Dermis blood vessel endothelial cell (primary cell): ENCODE results near the gene HLA-DQA1. TPM values are rescaled to one million over a fixed set of nuclear protein-coding genes. Genes with fewer than 3 reads are reported as not detected.
"Not testable (repeated sequence)": the region's sequence is repeated elsewhere in the genome, so short reads cannot be mapped to it uniquely, and the experiment has no call there.

Experiments used
- DNase-seq: peaks from one replicate; pipeline ENCODE4 v3.0.0; 2010
- total RNA-seq: library from RNA; depleted of rRNA; stranded (reverse); fragments of >200 nt; gene quantifications from 2 replicates; pipeline ENCODE4 v1.2.3, GENCODE V29; 2014

Gene HLA-DQA1
- total RNA-seq, 1 donor from 2014 or later = not detected

GRCh38 chr6:32622545-32623401, 14.4 kb upstream of the HLA-DQA1 start:
- peak; percentile 55 for DNase-seq

GRCh38 chr6:32623693-32624092, 13.5 kb upstream of the HLA-DQA1 start:
- DNase-seq = no peak

GRCh38 chr6:32624565-32624964, 12.6 kb upstream of the HLA-DQA1 start:
- no peak for DNase-seq

GRCh38 chr6:32625137-32625536, 12.1 kb upstream of the HLA-DQA1 start:
- DNase-seq = no peak

- DNase-seq = no peak
Observed at GRCh38 chr6:32627249-32627648, 10.0 kb upstream of the HLA-DQA1 start.

- peak; percentile 61 for DNase-seq
Observed at GRCh38 chr6:32627831-32628230, 9.4 kb upstream of the HLA-DQA1 start.

- DNase-seq = not testable (repeated sequence)
Observed at GRCh38 chr6:32629793-32630192, 7.4 kb upstream of the HLA-DQA1 start.

- DNase-seq = no peak
Observed at GRCh38 chr6:32635526-32636123, 1.6 kb upstream of the HLA-DQA1 start.

GRCh38 chr6:32637883-32638282, 677 bp downstream of the HLA-DQA1 start:
- DNase-seq = no peak

- DNase-seq = no peak
Observed at GRCh38 chr6:32638532-32639219, 1.5 kb downstream of the HLA-DQA1 start.

GRCh38 chr6:32639440-32640394, 2.5 kb downstream of the HLA-DQA1 start:
- no peak for DNase-seq

- DNase-seq = no peak
Observed at GRCh38 chr6:32641122-32641521, 3.9 kb downstream of the HLA-DQA1 start.

- DNase-seq = not testable (repeated sequence)
Observed at GRCh38 chr6:32641785-32642719, 4.8 kb downstream of the HLA-DQA1 start.

GRCh38 chr6:32642720-32643106, 5.5 kb downstream of the HLA-DQA1 start:
- DNase-seq = no peak

- no peak for DNase-seq
Observed at GRCh38 chr6:32643904-32644303, 6.7 kb downstream of the HLA-DQA1 start.

- DNase-seq = no peak
Observed at GRCh38 chr6:32645047-32645703, 8.0 kb downstream of the HLA-DQA1 start.

- no peak for DNase-seq
Observed at GRCh38 chr6:32655203-32655710, 18.1 kb downstream of the HLA-DQA1 start.

GRCh38 chr6:32657329-32657728, 20.1 kb downstream of the HLA-DQA1 start:
- not testable (repeated sequence) for DNase-seq

GRCh38 chr6:32657819-32658218, 20.6 kb downstream of the HLA-DQA1 start:
- DNase-seq = not testable (repeated sequence)

GRCh38 chr6:32658268-32658897, 21.2 kb downstream of the HLA-DQA1 start:
- DNase-seq = no peak
